T-helper 22 cell (primary cell): ENCODE data around the gene CEP350.

Source experiments
- DNase-seq: peaks from one replicate; pipeline ENCODE4 v3.0.0-alpha.2; 2020; ENCODE audit warnings: low read depth

Gene CEP350

GRCh38 chr1:180061019-180061418 lies 106.4 kb downstream of the CEP350 start:
- no peak for DNase-seq

- no peak for DNase-seq
Measured at GRCh38 chr1:180062452-180062971, 107.9 kb downstream of the CEP350 start.

GRCh38 chr1:180065408-180065807 lies 110.8 kb downstream of the CEP350 start:
- no peak for DNase-seq

- no peak for DNase-seq
Measured at GRCh38 chr1:180066150-180066549, 111.5 kb downstream of the CEP350 start.

GRCh38 chr1:180070286-180070685 lies 115.7 kb downstream of the CEP350 start:
- DNase-seq, result no peak

GRCh38 chr1:180071759-180072158 lies 117.1 kb downstream of the CEP350 start:
- DNase-seq, result no peak

GRCh38 chr1:180080439-180080838 lies 125.8 kb downstream of the CEP350 start:
- DNase-seq, result no peak

GRCh38 chr1:180081474-180081873 lies 126.9 kb downstream of the CEP350 start:
- no peak for DNase-seq

- DNase-seq, result no peak
Measured at GRCh38 chr1:180083164-180083563, 128.6 kb downstream of the CEP350 start.

- DNase-seq, result no peak
Measured at GRCh38 chr1:180084867-180085266, 130.3 kb downstream of the CEP350 start.

- no peak for DNase-seq
Measured at GRCh38 chr1:180085331-180085730, 130.7 kb downstream of the CEP350 start.

- no peak for DNase-seq
Measured at GRCh38 chr1:180092931-180093650, 138.5 kb downstream of the CEP350 start.

GRCh38 chr1:180094705-180095295 lies 140.2 kb downstream of the CEP350 start:
- no peak for DNase-seq

GRCh38 chr1:180096584-180097325 lies 142.1 kb downstream of the CEP350 start:
- DNase-seq, result no peak

GRCh38 chr1:180097326-180097605 lies 142.7 kb downstream of the CEP350 start:
- no peak for DNase-seq

- DNase-seq, result no peak
Measured at GRCh38 chr1:180101411-180101810, 146.8 kb downstream of the CEP350 start.

- DNase-seq, result no peak
Measured at GRCh38 chr1:180103819-180104218, 149.2 kb downstream of the CEP350 start.

GRCh38 chr1:180112091-180112490 lies 157.5 kb downstream of the CEP350 start:
- no peak for DNase-seq

GRCh38 chr1:180112984-180113647 lies 158.5 kb downstream of the CEP350 start:
- DNase-seq, result no peak

- no peak for DNase-seq
Measured at GRCh38 chr1:180114396-180114945, 159.9 kb downstream of the CEP350 start.

GRCh38 chr1:180116964-180117763 lies 162.6 kb downstream of the CEP350 start:
- no peak for DNase-seq

GRCh38 chr1:180117764-180118116 lies 163.1 kb downstream of the CEP350 start:
- DNase-seq, result no peak
